ENCODE results near the gene MAPK4.

GRCh38 chr18:50750546-50750945, 190.7 kb downstream of the MAPK4 start:
- TF ChIP-seq CTCF (conservative IDR thresholded peaks at IDR 0.05; ENCODE audit: low read length) (no peak), EZH2phosphoT487 (IDR thresholded peaks at IDR 0.05; ENCODE audit: borderline replicate concordance) (no peak)
